ENCODE results near the gene SOSTDC1.

DNA sequence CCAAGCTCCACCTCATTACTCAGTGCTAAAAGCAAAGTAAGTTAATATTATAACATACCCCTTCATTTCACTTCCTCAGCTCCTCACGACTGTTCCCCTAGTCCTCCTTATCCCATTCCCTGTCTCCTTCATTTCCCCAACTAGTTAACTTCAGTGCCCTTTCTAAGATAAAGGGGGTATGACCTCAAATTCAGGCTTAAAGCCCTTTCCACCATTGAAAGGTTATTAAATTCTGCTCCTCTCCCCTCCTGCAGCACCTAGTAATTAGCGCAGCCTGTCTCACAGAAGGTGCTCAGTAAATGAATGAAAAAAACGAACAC, 45.2 kb downstream of the SOSTDC1 start:
- TF ChIP-seq, protein P1, sequence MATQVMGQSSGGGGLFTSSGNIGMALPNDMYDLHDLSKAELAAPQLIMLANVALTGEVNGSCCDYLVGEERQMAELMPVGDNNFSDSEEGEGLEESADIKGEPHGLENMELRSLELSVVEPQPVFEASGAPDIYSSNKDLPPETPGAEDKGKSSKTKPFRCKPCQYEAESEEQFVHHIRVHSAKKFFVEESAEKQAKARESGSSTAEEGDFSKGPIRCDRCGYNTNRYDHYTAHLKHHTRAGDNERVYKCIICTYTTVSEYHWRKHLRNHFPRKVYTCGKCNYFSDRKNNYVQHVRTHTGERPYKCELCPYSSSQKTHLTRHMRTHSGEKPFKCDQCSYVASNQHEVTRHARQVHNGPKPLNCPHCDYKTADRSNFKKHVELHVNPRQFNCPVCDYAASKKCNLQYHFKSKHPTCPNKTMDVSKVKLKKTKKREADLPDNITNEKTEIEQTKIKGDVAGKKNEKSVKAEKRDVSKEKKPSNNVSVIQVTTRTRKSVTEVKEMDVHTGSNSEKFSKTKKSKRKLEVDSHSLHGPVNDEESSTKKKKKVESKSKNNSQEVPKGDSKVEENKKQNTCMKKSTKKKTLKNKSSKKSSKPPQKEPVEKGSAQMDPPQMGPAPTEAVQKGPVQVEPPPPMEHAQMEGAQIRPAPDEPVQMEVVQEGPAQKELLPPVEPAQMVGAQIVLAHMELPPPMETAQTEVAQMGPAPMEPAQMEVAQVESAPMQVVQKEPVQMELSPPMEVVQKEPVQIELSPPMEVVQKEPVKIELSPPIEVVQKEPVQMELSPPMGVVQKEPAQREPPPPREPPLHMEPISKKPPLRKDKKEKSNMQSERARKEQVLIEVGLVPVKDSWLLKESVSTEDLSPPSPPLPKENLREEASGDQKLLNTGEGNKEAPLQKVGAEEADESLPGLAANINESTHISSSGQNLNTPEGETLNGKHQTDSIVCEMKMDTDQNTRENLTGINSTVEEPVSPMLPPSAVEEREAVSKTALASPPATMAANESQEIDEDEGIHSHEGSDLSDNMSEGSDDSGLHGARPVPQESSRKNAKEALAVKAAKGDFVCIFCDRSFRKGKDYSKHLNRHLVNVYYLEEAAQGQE (IDR thresholded peaks at IDR 0.05; ENCODE audit: low read depth, low read length) = no peak
- TF ChIP-seq, protein P2, sequence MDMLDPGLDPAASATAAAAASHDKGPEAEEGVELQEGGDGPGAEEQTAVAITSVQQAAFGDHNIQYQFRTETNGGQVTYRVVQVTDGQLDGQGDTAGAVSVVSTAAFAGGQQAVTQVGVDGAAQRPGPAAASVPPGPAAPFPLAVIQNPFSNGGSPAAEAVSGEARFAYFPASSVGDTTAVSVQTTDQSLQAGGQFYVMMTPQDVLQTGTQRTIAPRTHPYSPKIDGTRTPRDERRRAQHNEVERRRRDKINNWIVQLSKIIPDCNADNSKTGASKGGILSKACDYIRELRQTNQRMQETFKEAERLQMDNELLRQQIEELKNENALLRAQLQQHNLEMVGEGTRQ (IDR thresholded peaks at IDR 0.05; ENCODE audit: borderline replicate concordance, low read depth, low read length) = no peak
- TF ChIP-seq TEAD4 (IDR thresholded peaks at IDR 0.05; ENCODE audit: borderline replicate concordance, insufficient read depth) = no peak
- TF ChIP-seq, protein P3, sequence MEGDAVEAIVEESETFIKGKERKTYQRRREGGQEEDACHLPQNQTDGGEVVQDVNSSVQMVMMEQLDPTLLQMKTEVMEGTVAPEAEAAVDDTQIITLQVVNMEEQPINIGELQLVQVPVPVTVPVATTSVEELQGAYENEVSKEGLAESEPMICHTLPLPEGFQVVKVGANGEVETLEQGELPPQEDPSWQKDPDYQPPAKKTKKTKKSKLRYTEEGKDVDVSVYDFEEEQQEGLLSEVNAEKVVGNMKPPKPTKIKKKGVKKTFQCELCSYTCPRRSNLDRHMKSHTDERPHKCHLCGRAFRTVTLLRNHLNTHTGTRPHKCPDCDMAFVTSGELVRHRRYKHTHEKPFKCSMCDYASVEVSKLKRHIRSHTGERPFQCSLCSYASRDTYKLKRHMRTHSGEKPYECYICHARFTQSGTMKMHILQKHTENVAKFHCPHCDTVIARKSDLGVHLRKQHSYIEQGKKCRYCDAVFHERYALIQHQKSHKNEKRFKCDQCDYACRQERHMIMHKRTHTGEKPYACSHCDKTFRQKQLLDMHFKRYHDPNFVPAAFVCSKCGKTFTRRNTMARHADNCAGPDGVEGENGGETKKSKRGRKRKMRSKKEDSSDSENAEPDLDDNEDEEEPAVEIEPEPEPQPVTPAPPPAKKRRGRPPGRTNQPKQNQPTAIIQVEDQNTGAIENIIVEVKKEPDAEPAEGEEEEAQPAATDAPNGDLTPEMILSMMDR (IDR thresholded peaks at IDR 0.05) = no peak
- TF ChIP-seq, protein P4, sequence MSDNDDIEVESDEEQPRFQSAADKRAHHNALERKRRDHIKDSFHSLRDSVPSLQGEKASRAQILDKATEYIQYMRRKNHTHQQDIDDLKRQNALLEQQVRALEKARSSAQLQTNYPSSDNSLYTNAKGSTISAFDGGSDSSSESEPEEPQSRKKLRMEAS (IDR thresholded peaks at IDR 0.05; ENCODE audit: low read depth) = no peak
- no peak for TF ChIP-seq YY1 (IDR thresholded peaks at IDR 0.05; ENCODE audit: low read depth)
- TF ChIP-seq, protein P5, sequence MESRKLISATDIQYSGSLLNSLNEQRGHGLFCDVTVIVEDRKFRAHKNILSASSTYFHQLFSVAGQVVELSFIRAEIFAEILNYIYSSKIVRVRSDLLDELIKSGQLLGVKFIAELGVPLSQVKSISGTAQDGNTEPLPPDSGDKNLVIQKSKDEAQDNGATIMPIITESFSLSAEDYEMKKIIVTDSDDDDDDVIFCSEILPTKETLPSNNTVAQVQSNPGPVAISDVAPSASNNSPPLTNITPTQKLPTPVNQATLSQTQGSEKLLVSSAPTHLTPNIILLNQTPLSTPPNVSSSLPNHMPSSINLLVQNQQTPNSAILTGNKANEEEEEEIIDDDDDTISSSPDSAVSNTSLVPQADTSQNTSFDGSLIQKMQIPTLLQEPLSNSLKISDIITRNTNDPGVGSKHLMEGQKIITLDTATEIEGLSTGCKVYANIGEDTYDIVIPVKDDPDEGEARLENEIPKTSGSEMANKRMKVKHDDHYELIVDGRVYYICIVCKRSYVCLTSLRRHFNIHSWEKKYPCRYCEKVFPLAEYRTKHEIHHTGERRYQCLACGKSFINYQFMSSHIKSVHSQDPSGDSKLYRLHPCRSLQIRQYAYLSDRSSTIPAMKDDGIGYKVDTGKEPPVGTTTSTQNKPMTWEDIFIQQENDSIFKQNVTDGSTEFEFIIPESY (IDR thresholded peaks at IDR 0.05; ENCODE audit: borderline replicate concordance, low read depth) = no peak
- TF ChIP-seq, protein P6, sequence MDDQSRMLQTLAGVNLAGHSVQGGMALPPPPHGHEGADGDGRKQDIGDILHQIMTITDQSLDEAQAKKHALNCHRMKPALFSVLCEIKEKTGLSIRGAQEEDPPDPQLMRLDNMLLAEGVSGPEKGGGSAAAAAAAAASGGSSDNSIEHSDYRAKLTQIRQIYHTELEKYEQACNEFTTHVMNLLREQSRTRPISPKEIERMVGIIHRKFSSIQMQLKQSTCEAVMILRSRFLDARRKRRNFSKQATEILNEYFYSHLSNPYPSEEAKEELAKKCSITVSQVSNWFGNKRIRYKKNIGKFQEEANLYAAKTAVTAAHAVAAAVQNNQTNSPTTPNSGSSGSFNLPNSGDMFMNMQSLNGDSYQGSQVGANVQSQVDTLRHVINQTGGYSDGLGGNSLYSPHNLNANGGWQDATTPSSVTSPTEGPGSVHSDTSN (IDR thresholded peaks at IDR 0.05) = no peak

Measured in SK-N-SH (cell line).